ENCODE results near the gene MAP4K1. TPM values are rescaled to one million over a fixed set of nuclear protein-coding genes. Genes with fewer than 3 reads are reported as not detected.
"Not testable (repeated sequence)": the region's sequence is repeated elsewhere in the genome, so short reads cannot be mapped to it uniquely, and the experiment has no call there.

MAP4K1 gene
- total RNA-seq, 1 experiment from 2014 or later = 11.1 TPM

- TF ChIP-seq SIN3A (IDR thresholded peaks at IDR 0.05; ENCODE audit: borderline replicate concordance, insufficient read depth, low read depth, low read length) (no peak), CTCF (IDR thresholded peaks at IDR 0.05) (no peak), TCF7L2 (IDR thresholded peaks at IDR 0.05; ENCODE audit: low read depth, low read length) (no peak), POLR2AphosphoS5 (IDR thresholded peaks at IDR 0.05; ENCODE audit: low read depth, low read length) (no peak), REST (IDR thresholded peaks at IDR 0.05; ENCODE audit: insufficient read depth in 1 of 2, low read depth in 2 of 2, low read length in 1 of 2) (no peak)
- ChIA-PET CTCF (interaction anchor here (0.7 kb wide), 2 partner anchors 41 to 77 kb away, joined by 5 to 6 read pairs; no protein-coding TSS in a partner anchor), POLR2A (no interaction called here)
- peaks cover 4% of the 10 kb centered on the region; the same call in 1 of the 2 replicates for H3K27me3 ChIP-seq (ENCODE audit: control insufficient read depth, insufficient read depth, low read length)
- H3K36me3 ChIP-seq (ENCODE audit: control insufficient read depth, insufficient read depth, low read length) = no peaks in the 10 kb centered on the region
- H3K27ac ChIP-seq (ENCODE audit: low read length) = no peak overlapping the region
- H3K4me1 ChIP-seq (ENCODE audit: control insufficient read depth, insufficient read depth, low read length) = peaks cover 3% of the 10 kb centered on the region; the same call in 1 of the 2 replicates
- no TSS peak for BruUV-seq (replicated peaks)
- in situ Hi-C loops (cut with HindIII; ENCODE audit: low pct_unique_long_range_greater_than_20kb, low sequenced_read_pairs) = no loop called here
- no peak overlapping the region for H3K4me3 ChIP-seq (ENCODE audit: low read depth in 2 of 2, low read length in 2 of 2)
- no peak for ATAC-seq
- intact Hi-C loops (cut with micrococcal nuclease; ENCODE audit: unreplicated experiment) = loop anchor here (5.0 kb wide), 1 partner anchor 77 kb away; no protein-coding TSS in a partner anchor
- DNase-seq (ENCODE audit: low read depth, low spot score) = no peak
- no peaks in the 10 kb centered on the region for H3K9me3 ChIP-seq (ENCODE audit: control insufficient read depth, insufficient read depth, low read depth, low read length)
Observed at GRCh38 chr19:38555200-38555599, 62.6 kb downstream of the MAP4K1 start.

GRCh38 chr19:38554676-38555141 is 63.0 kb downstream of the MAP4K1 start:
- no TSS peak for BruUV-seq (replicated peaks)
- ATAC-seq = no peak
- CTCF ChIA-PET = interaction anchor here (0.6 to 0.7 kb wide), 3 partner anchors 17 to 78 kb away, joined by 3 to 5 read pairs (median 3); no protein-coding TSS in a partner anchor
- Histone ChIP-seq H3K4me1 (ENCODE audit: control insufficient read depth, insufficient read depth, low read length) (peaks cover 4% of the 10 kb centered on the region; the same call in 1 of the 2 replicates), H3K9me3 (ENCODE audit: control insufficient read depth, insufficient read depth, low read depth, low read length) (no peaks in the 10 kb centered on the region), H3K27me3 (ENCODE audit: control insufficient read depth, insufficient read depth, low read length) (peaks cover 6% of the 10 kb centered on the region; the same call in 1 of the 2 replicates), H3K27ac (ENCODE audit: low read length) (no peak overlapping the region), H3K4me3 (ENCODE audit: low read depth in 2 of 2, low read length in 2 of 2) (no peak overlapping the region), H3K36me3 (ENCODE audit: control insufficient read depth, insufficient read depth, low read length) (no peaks in the 10 kb centered on the region)
- intact Hi-C loops (cut with micrococcal nuclease; ENCODE audit: unreplicated experiment) = loop anchor here (5.0 kb wide), 1 partner anchor 78 kb away; no protein-coding TSS in a partner anchor
- no peak for TF ChIP-seq POLR2AphosphoS5 (IDR thresholded peaks at IDR 0.05; ENCODE audit: low read depth, low read length)
- TF ChIP-seq SIN3A (IDR thresholded peaks at IDR 0.05; ENCODE audit: borderline replicate concordance, insufficient read depth, low read depth, low read length) = no peak
- TF ChIP-seq CTCF (IDR thresholded peaks at IDR 0.05) = no peak
- no peak for TF ChIP-seq REST (IDR thresholded peaks at IDR 0.05; ENCODE audit: insufficient read depth in 1 of 2, low read depth in 2 of 2, low read length in 1 of 2)
- no peak for DNase-seq (ENCODE audit: low read depth, low spot score)
- POLR2A ChIA-PET = no interaction called here
- in situ Hi-C loops (cut with HindIII; ENCODE audit: low pct_unique_long_range_greater_than_20kb, low sequenced_read_pairs) = no loop called here

- ATAC-seq; H3K27me3 ChIP-seq (ENCODE audit: control insufficient read depth, insufficient read depth, low read length); in situ Hi-C loops (cut with HindIII; ENCODE audit: low pct_unique_long_range_greater_than_20kb, low sequenced_read_pairs); H3K27ac ChIP-seq (ENCODE audit: low read length); DNase-seq (ENCODE audit: low read depth, low spot score); H3K4me3 ChIP-seq (ENCODE audit: low read depth in 2 of 2, low read length in 2 of 2); intact Hi-C loops (cut with micrococcal nuclease; ENCODE audit: unreplicated experiment); H3K36me3 ChIP-seq (ENCODE audit: control insufficient read depth, insufficient read depth, low read length); H3K4me1 ChIP-seq (ENCODE audit: control insufficient read depth, insufficient read depth, low read length); BruUV-seq (replicated peaks); H3K9me3 ChIP-seq (ENCODE audit: control insufficient read depth, insufficient read depth, low read depth, low read length): not testable (repeated sequence)
- ChIA-PET POLR2A (interaction anchor here (0.6 kb wide), 3 partner anchors 34 to 1499 kb away, joined by 3 to 8 read pairs (median 6); no protein-coding TSS in a partner anchor), CTCF (interaction anchor here (0.7 to 0.9 kb wide), 2 partner anchors 86 to 137 kb away, joined by 3 to 5 read pairs; no protein-coding TSS in a partner anchor)
Observed at GRCh38 chr19:38553239-38553638, 64.5 kb downstream of the MAP4K1 start.
